ENCODE data around the gene ZC3H10. TPM values are rescaled to one million over a fixed set of nuclear protein-coding genes. Genes with fewer than 3 reads are reported as not detected.

ZC3H10 gene
- total and polyA plus RNA-seq, 2 of the 13 experiments (the other 11 are each of a cell fraction or from before 2014, with no cell fraction given): 0.70 to 2.3 TPM

DNA sequence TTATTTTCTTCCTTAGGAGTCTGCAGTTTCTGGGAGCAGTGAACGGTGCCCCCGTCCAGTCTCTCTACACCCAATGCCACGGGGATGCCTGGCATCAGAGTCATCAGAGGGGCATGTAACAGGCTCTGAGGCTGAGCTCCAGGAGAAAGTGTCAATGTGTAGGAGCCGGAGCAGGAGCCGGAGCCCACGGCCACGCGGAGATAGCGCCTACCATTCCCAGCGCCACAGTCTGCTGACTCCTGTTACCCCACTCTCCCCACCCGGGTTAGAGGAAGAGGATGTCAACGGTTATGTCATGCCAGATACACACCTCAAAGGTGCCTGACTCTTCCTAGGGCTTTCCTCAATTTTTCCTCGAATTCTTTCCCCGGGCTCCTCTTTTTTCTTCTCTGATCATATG, 17.0 kb upstream of the ZC3H10 start:
- ATAC-seq (no peak), DNase-seq (ENCODE audit: low spot score) (no peak), FAIRE-seq (no peak)
- no peaks in the 10 kb centered on the region for H3K9me3 ChIP-seq (ENCODE audit: low read length)
- H2AFZ ChIP-seq (ENCODE audit: low read length): no peak overlapping the region
- 99% methylated on average over 14 of the region's 14 CpGs for WGBS (ENCODE audit: low lambda C conversion rate)
- H3K4me3 ChIP-seq (replicated peaks in 1 of 3; ENCODE audit: insufficient read depth in 1 of 3, low read depth in 2 of 3, low read length in 3 of 3): no peak overlapping the region
- H3K9ac ChIP-seq (ENCODE audit: insufficient read depth, low read depth, low read length): no peak overlapping the region
- peaks cover 33 to 58% of the 10 kb centered on the region in 2 experiments for H3K36me3 ChIP-seq (replicated peaks in 1 of 2; ENCODE audit: control insufficient read depth in 1 of 2, insufficient read depth in 2 of 2, low read length in 2 of 2)
- no peak for TF ChIP-seq ZNF552 (CRISPR knock-in tag; IDR thresholded peaks at IDR 0.05; ENCODE audit: borderline replicate concordance)
- TF ChIP-seq, protein P1, sequence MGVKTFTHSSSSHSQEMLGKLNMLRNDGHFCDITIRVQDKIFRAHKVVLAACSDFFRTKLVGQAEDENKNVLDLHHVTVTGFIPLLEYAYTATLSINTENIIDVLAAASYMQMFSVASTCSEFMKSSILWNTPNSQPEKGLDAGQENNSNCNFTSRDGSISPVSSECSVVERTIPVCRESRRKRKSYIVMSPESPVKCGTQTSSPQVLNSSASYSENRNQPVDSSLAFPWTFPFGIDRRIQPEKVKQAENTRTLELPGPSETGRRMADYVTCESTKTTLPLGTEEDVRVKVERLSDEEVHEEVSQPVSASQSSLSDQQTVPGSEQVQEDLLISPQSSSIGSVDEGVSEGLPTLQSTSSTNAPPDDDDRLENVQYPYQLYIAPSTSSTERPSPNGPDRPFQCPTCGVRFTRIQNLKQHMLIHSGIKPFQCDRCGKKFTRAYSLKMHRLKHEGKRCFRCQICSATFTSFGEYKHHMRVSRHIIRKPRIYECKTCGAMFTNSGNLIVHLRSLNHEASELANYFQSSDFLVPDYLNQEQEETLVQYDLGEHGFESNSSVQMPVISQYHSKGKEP (CRISPR knock-in tag; IDR thresholded peaks at IDR 0.05): no peak
- TF ChIP-seq ZNF713 (CRISPR knock-in tag; IDR thresholded peaks at IDR 0.05): no peak
- TF ChIP-seq, protein P2, sequence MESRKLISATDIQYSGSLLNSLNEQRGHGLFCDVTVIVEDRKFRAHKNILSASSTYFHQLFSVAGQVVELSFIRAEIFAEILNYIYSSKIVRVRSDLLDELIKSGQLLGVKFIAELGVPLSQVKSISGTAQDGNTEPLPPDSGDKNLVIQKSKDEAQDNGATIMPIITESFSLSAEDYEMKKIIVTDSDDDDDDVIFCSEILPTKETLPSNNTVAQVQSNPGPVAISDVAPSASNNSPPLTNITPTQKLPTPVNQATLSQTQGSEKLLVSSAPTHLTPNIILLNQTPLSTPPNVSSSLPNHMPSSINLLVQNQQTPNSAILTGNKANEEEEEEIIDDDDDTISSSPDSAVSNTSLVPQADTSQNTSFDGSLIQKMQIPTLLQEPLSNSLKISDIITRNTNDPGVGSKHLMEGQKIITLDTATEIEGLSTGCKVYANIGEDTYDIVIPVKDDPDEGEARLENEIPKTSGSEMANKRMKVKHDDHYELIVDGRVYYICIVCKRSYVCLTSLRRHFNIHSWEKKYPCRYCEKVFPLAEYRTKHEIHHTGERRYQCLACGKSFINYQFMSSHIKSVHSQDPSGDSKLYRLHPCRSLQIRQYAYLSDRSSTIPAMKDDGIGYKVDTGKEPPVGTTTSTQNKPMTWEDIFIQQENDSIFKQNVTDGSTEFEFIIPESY (CRISPR knock-in tag; IDR thresholded peaks at IDR 0.05): peak; percentile 73
- TF ChIP-seq WIZ (CRISPR knock-in tag; IDR thresholded peaks at IDR 0.05): no peak
- TF ChIP-seq KDM2A (CRISPR knock-in tag; IDR thresholded peaks at IDR 0.05; ENCODE audit: borderline replicate concordance, low read depth): no peak
- CTCF ChIA-PET (ENCODE audit: low intra/inter-chr PET ratio, low total read pairs): no interaction called here
- intact Hi-C loops (cut with micrococcal nuclease; ENCODE audit: unreplicated experiment): no loop called here
- in situ Hi-C loops (cut with HindIII; ENCODE audit: extremely low pct_ligation_motif_present, low pct_unique_long_range_greater_than_20kb): loop anchor here (5.0 kb wide), 1 partner anchor 54 kb away; no protein-coding TSS in a partner anchor
- BruUV-seq (replicated peaks): no TSS peak
- no peaks in the 10 kb centered on the region for H3K27me3 ChIP-seq (ENCODE audit: control insufficient read depth in 1 of 2, insufficient read depth in 2 of 2, low read length in 2 of 2)
- H3K4me1 ChIP-seq (ENCODE audit: insufficient read depth, low read length): peaks cover 18% of the 10 kb centered on the region
- H3K27ac ChIP-seq (ENCODE audit: extremely low read length, insufficient read depth, low read length): no peak overlapping the region
- H4K20me1 ChIP-seq (ENCODE audit: insufficient read depth, low read length): peaks cover 2% of the 10 kb centered on the region; the same call in 1 of the 2 replicates
- H3K79me2 ChIP-seq (ENCODE audit: insufficient read depth, low read length): peaks cover 16% of the 10 kb centered on the region
- H3K4me2 ChIP-seq (ENCODE audit: low read depth, low read length): no peak overlapping the region
- POLR2A ChIA-PET: interaction anchor here (5.0 to 6.5 kb wide), 2 partner anchors 11 to 19 kb away, joined by 46 to 279 read pairs; partner anchors contain the start of gene ERBB3

Measured in HepG2 (cell line).